Keratinocyte (primary cell): ENCODE results near the gene SRSF5. TPM values are rescaled to one million over a fixed set of nuclear protein-coding genes. Genes with fewer than 3 reads are reported as not detected.

Experiments used
- DNase-seq: peaks from one replicate; pipeline ENCODE4 v3.0.0-alpha.2; 2011; ENCODE audit warnings: low read depth, missing footprints, low spot score
- FAIRE-seq: peaks from 2 replicates; lab custom pipeline; 2011; peaks lifted over from hg19 to GRCh38; lab: Jason Lieb, UNC
- H2AFZ ChIP-seq: 2 replicates; pipeline ENCODE4 v1.6.0; 2012; ENCODE audit warnings: low read length, control low read depth, inconsistent platforms; ENCODE audit not compliant: control insufficient read depth
- H3K27ac ChIP-seq: 2 replicates; pipeline ENCODE4 v1.5.1; 2011; ENCODE audit warnings: low read length; ENCODE audit not compliant: control insufficient read depth, insufficient read depth
- H3K27me3 ChIP-seq: 3 replicates; pipeline ENCODE4 v1.6.0; 2011; ENCODE audit warnings: low read length; ENCODE audit not compliant: control insufficient read depth, insufficient read depth; ENCODE audit errors: extremely low read depth
- H3K36me3 ChIP-seq, 2 experiments: 2 replicates in 1 of 2; 3 replicates in 1 of 2; pipeline ENCODE4 v1.5.1; 2011; ENCODE audit warnings: low read length in 2 of 2, mild to moderate bottlenecking in 1 of 2; ENCODE audit not compliant: control insufficient read depth in 2 of 2, insufficient read depth in 2 of 2; ENCODE audit errors: extremely low read depth in 1 of 2
- H3K4me1 ChIP-seq: 3 replicates; pipeline ENCODE4 v1.5.1; 2011; ENCODE audit warnings: low read length; ENCODE audit not compliant: control insufficient read depth, insufficient read depth; ENCODE audit errors: extremely low read depth
- H3K4me2 ChIP-seq: 3 replicates; pipeline ENCODE4 v1.6.0; 2011; ENCODE audit warnings: low read depth, low read length; ENCODE audit not compliant: control insufficient read depth, insufficient read depth; ENCODE audit errors: extremely low read depth
- H3K4me3 ChIP-seq, 3 experiments: fragments of 200-600 bp in 1 of 3; sonication (generic) in 1 of 3; 2 replicates in 2 of 3; 3 replicates in 1 of 3; pipeline ENCODE4 v1.5.1; 2011 to 2016; ENCODE audit warnings: low read length in 3 of 3, mild to moderate bottlenecking in 3 of 3, control low read depth in 2 of 3, inconsistent platforms in 1 of 3, low read depth in 1 of 3, mixed read lengths in 1 of 3, mixed run types in 1 of 3, moderate library complexity in 1 of 3; ENCODE audit not compliant: control insufficient read depth in 2 of 3, insufficient read depth in 2 of 3; ENCODE audit errors: extremely low read depth in 1 of 3
- H3K79me2 ChIP-seq: 2 replicates; pipeline ENCODE4 v1.6.0; 2012; ENCODE audit warnings: low read length; ENCODE audit not compliant: control insufficient read depth, insufficient read depth
- H3K9ac ChIP-seq: 3 replicates; pipeline ENCODE4 v1.6.0; 2011; ENCODE audit warnings: low read length; ENCODE audit not compliant: control insufficient read depth, insufficient read depth; ENCODE audit errors: extremely low read depth
- H3K9me1 ChIP-seq: 3 replicates; pipeline ENCODE4 v1.6.0; 2011; ENCODE audit warnings: low read length; ENCODE audit not compliant: control insufficient read depth, insufficient read depth; ENCODE audit errors: extremely low read depth
- H3K9me3 ChIP-seq: 2 replicates; pipeline ENCODE4 v1.5.1; 2012; ENCODE audit warnings: low read depth, low read length; ENCODE audit not compliant: control insufficient read depth
- H4K20me1 ChIP-seq: 3 replicates; pipeline ENCODE4 v1.6.0; 2011; ENCODE audit warnings: low read length; ENCODE audit not compliant: control insufficient read depth, insufficient read depth; ENCODE audit errors: extremely low read depth
- CTCF ChIP-seq, 3 experiments: IDR thresholded peaks in 1 of 3; conservative IDR thresholded peaks in 1 of 3; optimal IDR thresholded peaks in 1 of 3; 2 replicates in 2 of 3; 3 replicates in 1 of 3; pipeline versions ENCODE3 to v1.5.1; 2011; ENCODE audit warnings: low read length in 3 of 3, mild to moderate bottlenecking in 3 of 3, moderate library complexity in 2 of 3, control low read depth in 1 of 3, inconsistent platforms in 1 of 3; ENCODE audit not compliant: insufficient read depth in 2 of 3; ENCODE audit errors: extremely low read depth in 1 of 3
- EZH2 ChIP-seq: IDR thresholded peaks from one replicate; pipeline ENCODE4 v1.6.1; 2012; ENCODE audit warnings: inconsistent platforms, mild to moderate bottlenecking, low read length, moderate library complexity
- dilution Hi-C: fragments of 300-500 bp; cut with MboI; formaldehyde crosslinking; loops from one replicate; pipeline ENCODE4 v1.7.0; 2020; ENCODE audit warnings: low sequenced_read_pairs; ENCODE audit not compliant: extremely low pct_ligation_motif_present
- polyA plus RNA-seq, 5 experiments: library from polyadenylated mRNA; depleted of rRNA in 3 of 5; stranded (reverse) in 3 of 5; stranded (forward) in 1 of 5; unstranded in 1 of 5; fragments of >200 nt; gene quantifications; 1 replicate in 1 of 5; 2 replicates in 3 of 5; 3 replicates in 1 of 5; pipeline versions ENCODE4 v1.2.1 to v1.2.3, GENCODE V29; 2011 to 2012; ENCODE audit warnings: missing spikeins in 2 of 5, low read depth in 1 of 5, low replicate concordance in 1 of 5

Gene SRSF5
- polyA plus RNA-seq, 1 donor (not counting 4 experiments of a cell fraction or from before 2014, with no cell fraction given) = 292 TPM

- FAIRE-seq = no peak
- TF ChIP-seq EZH2 (no peak), CTCF (optimal IDR thresholded peaks at IDR 0.05 in 1 of 3, IDR thresholded peaks at IDR 0.05 in 1 of 3, conservative IDR thresholded peaks at IDR 0.05 in 1 of 3; ENCODE audit: extremely low read depth in 1 of 3, insufficient read depth in 2 of 3, low read length in 3 of 3) (no peak)
- H3K9me3 ChIP-seq = no peaks in the 10 kb centered on the region
- H3K9me1 ChIP-seq = peaks cover 2% of the 10 kb centered on the region
- no peak overlapping the region for H3K27ac ChIP-seq
- no peak overlapping the region for H3K4me2 ChIP-seq
- peaks cover 9% of the 10 kb centered on the region for H3K4me1 ChIP-seq
- dilution Hi-C loops = no loop called here
- peaks cover 20% of the 10 kb centered on the region for H4K20me1 ChIP-seq
- H3K79me2 ChIP-seq = peaks cover 36% of the 10 kb centered on the region
- no peaks in the 10 kb centered on the region for H3K27me3 ChIP-seq
- H3K9ac ChIP-seq = no peak overlapping the region
- no peak overlapping the region for H3K4me3 ChIP-seq
- H3K36me3 ChIP-seq = peaks cover 34 to 62% of the 10 kb centered on the region in 2 experiments
- DNase-seq = no peak
- H2AFZ ChIP-seq = no peak overlapping the region
Observed at GRCh38 chr14:69772082-69773017, 5.4 kb downstream of the SRSF5 start.

GRCh38 chr14:69773571-69774276, 6.8 kb downstream of the SRSF5 start:
- no peaks in the 10 kb centered on the region for H3K9me3 ChIP-seq
- H3K4me3 ChIP-seq = no peak overlapping the region
- no peak overlapping the region for H3K4me2 ChIP-seq
- FAIRE-seq (no peak), DNase-seq (no peak)
- H3K9me1 ChIP-seq = peaks cover 2% of the 10 kb centered on the region
- no peak for TF ChIP-seq EZH2
- no peak for TF ChIP-seq CTCF (optimal IDR thresholded peaks at IDR 0.05 in 1 of 3, IDR thresholded peaks at IDR 0.05 in 1 of 3, conservative IDR thresholded peaks at IDR 0.05 in 1 of 3; ENCODE audit: extremely low read depth in 1 of 3, insufficient read depth in 2 of 3, low read length in 3 of 3)
- no peak overlapping the region for H3K27ac ChIP-seq
- H3K36me3 ChIP-seq = peaks cover 35 to 62% of the 10 kb centered on the region in 2 experiments
- H2AFZ ChIP-seq = no peak overlapping the region
- H3K27me3 ChIP-seq = no peaks in the 10 kb centered on the region
- dilution Hi-C loops = no loop called here
- no peak overlapping the region for H3K9ac ChIP-seq
- H4K20me1 ChIP-seq = peaks cover 9% of the 10 kb centered on the region
- peaks cover 23% of the 10 kb centered on the region for H3K79me2 ChIP-seq
- H3K4me1 ChIP-seq = peaks cover 3% of the 10 kb centered on the region
